MM.1S (cell line): Measurements from ENCODE around the gene SDK1.

ENCODE experiments used
- CTCF ChIP-seq: fragments of 300-600 bp; sonication (generic); IDR thresholded peaks from 2 replicates; pipeline ENCODE4 v1.5.1; 2016; ENCODE audit warnings: antibody characterized with exemption, low read length, mixed read lengths
- EZH2 ChIP-seq: fragments of 300-600 bp; sonication (generic); optimal IDR thresholded peaks from 2 replicates; pipeline ENCODE3; 2017; ENCODE audit warnings: low read depth, mild to moderate bottlenecking, antibody characterized with exemption, low read length, mixed read lengths
- EZH2phosphoT487 ChIP-seq: fragments of 300-600 bp; sonication (generic); IDR thresholded peaks from 2 replicates; pipeline ENCODE4 v1.6.1; 2018; ENCODE audit warnings: antibody characterized with exemption, low read length

GRCh38 chr7:4172883-4173282 lies 871.8 kb downstream of the SDK1 start:
- TF ChIP-seq CTCF (no peak), EZH2 (no peak), EZH2phosphoT487 (no peak)
